ENCODE results near the gene IFNLR1. TPM values are rescaled to one million over a fixed set of nuclear protein-coding genes. Genes with fewer than 3 reads are reported as not detected.

IFNLR1 gene
- total RNA-seq, 1 donor from 2014 or later: 39.2 TPM

Other genes starting within 250 kb of the IFNLR1 start
- gene PNRC2, start 227.5 kb downstream of the IFNLR1 start, total RNA-seq: 175 and 184 TPM in 2 replicates
- 168 and 192 TPM in 2 replicates for gene SRSF10, start 207.0 kb downstream of the IFNLR1 start, total RNA-seq
- not detected in 2 replicates for gene MYOM3, start 75.2 kb downstream of the IFNLR1 start, total RNA-seq
- 0.09 TPM in 1 of 2 replicates, not detected in the other for gene IL22RA1, start 44.1 kb downstream of the IFNLR1 start, total RNA-seq
- 0.64 and 0.78 TPM in 2 replicates for gene GRHL3, start 132.1 kb upstream of the IFNLR1 start, total RNA-seq
- gene STPG1, start 226.5 kb upstream of the IFNLR1 start, total RNA-seq: 5.5 and 7.4 TPM in 2 replicates
- 21.0 and 23.2 TPM in 2 replicates for gene NIPAL3, start 228.5 kb upstream of the IFNLR1 start, total RNA-seq

Data from activated B cell treated with CpG ODN at 0.5 μM for 24 hours (primary cell).